Hematopoietic multipotent progenitor cell treated with erythropoietin and hydrocortisone succinate and interleukin-3 and kit ligand, for 6 days (in vitro differentiated cells): ENCODE data around the gene WNT10A.
A peak's percentile ranks its signal among the peaks of the same experiment; 100 is the strongest.

Experiments used
- DNase-seq: peaks from one replicate; pipeline ENCODE4 v3.0.0-alpha.2; 2015

The WNT10A gene

DNA sequence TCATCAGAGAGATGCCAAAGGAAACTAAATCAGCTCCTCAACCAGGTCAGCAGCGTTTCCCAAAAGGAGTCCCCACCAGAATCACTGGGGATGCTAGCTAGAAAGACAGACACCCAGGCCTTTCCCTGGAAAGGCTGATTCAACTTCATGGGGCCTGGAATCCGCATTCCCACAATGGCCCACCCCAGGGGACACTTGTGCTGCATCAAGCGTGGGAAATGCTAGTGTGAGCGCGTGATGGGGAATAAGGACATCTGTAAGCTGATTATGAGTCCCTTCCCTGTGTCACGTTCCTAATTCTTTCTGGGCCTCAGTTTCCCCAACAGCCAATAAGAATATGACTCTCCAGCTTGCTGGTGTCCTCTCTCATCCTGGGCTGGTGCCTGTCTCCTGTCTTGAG is 2.2 kb upstream of the WNT10A start:
- no peak for DNase-seq

GRCh38 chr2:218878926-218879761 is 1.5 kb upstream of the WNT10A start:
- DNase-seq: no peak

DNA sequence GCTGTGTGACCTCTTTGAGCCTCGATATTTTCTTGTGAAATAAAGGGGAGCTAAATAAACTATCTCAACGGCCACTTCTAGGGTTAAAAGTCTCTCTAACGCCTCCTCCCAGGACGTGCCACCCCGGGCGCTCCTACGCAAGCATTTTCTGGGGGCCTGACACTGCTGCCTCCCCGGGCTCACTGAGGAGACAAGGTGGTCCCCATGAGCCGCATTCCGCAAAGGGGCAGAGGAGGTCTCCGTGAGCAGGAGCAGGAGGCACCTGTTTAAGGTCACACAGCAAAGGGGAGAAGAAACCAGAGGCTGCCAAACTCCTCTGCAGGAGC is 913 bp upstream of the WNT10A start:
- no peak for DNase-seq

DNA sequence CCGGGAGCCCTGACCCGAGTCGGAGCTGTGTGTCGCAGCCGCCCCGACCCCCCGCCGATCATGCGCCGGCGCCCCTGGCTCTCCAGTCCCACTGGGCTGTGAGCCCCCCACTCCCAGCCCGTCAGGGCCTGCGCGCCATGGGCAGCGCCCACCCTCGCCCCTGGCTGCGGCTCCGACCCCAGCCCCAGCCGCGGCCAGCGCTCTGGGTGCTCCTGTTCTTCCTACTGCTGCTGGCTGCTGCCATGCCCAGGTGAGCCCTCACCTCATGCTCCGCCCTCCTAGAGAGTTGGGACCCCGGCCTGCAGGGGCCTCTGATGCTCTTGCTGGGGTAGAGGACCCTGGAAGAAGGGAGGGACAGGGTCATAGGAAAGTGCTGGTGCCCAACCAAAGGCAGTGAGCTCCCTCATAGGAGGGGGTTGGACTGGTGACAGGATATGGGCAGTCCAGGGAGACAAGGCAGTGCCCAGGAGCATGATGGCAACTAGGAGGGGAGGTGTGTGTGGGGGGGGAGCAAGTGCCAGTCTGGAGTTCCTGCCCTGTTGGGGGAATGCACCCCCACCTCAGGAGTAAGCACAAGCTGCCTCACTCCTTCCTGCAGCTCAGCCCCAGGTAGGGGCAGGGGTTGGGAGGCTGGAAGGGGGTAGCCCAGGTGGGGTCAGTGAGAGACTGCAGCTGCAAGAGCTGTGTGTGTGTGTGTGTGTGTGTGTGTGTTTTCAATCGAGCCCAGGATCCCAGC is 375 bp downstream of the WNT10A start:
- no peak for DNase-seq

- DNase-seq: no peak
Observed at GRCh38 chr2:218881744-218882460, 1.2 kb downstream of the WNT10A start.

- DNase-seq: no peak
Observed at GRCh38 chr2:218882461-218882816, 1.8 kb downstream of the WNT10A start.

DNA sequence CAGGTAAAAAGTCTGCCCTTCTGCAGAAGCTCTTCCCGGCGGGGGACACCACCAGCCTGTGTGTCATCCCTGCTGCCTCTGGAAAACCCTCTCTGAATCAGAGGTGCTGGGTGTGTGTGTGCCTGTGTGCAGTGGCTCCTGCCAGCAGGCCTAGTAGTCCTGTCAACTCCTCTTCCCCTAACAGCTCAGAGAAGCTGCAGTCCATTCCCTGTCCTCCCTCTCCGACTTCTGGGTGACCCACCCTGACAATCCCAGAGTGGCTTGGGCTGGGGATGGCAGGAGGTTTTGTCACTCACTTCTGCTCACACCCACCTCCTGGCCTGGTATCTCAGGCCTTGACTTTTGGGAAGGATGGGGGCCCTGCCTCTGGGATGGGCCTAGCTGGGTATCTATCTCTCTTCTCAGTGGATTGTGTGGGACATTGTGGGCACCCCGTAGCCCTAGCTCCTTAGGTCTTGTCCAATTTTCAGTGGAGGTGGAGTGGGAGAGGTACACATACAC is 2.3 kb downstream of the WNT10A start:
- DNase-seq: no peak

DNA sequence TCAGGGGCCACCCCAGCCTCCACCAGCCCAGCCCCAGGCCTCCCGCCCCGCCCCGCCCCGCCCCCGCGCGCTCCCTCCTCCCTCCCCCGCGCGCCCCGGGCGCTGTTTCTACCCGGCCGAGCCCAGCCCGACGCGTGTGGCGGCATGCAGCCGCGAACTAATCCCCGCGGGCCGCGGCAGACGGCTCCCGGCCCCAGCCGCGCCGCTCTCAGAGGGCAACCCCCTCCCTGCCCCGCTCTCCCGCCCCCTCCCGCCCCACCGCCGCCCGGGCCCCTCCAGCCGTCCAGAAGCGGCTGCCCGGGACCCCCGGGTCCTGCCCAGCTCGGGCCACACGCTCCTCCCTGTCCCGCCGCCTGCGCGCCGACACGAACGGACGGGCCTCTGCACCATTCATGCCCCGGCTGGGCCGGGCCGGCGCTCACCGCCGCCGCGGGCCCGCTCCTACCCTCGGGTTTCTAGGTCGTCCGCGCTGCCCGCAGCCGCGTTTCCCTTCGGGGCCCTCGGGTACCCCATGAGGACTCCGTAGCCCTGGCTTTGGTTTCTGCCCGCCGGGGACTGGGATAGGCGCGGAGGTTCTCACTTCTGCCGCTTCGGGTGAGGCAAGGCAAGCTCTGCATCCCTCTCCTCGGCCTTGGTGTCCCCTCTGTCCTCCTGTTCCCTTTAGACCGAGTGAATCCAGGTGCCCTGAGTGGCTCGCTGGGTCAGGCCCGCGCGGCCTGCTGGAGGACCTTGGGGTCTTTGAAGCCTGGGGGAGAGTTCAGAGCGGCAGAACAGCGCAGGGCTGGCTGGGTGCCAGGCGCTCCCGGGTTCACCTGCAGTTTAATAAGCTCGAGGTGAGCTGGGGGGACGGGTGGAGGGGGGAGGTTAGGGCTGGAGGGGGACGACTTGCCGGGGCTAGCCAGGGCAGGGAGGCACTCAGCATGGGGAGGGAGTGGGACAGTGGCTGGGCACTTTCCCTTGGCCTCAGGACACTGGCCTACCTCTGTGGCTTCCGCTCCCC is 3.1 kb downstream of the WNT10A start:
- no peak for DNase-seq

DNA sequence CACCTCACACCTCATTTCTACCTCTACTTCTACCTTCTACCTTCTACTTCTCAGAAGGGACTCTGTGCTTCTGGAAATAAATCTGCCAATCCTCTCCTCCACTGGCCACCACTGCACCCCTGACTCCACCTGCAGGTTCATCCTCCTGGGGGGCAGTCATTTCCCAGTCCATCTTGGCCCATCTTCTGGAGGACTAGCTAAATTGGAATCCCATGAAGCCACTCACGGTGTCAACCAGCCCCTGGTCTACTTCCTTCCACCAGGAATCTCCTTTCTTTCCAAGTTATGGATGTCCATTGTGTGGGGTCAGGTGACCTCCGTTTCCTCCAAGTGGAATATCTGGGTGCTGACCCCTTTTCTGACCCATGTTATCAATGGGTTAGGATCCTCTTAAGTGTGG is 3.9 kb downstream of the WNT10A start:
- DNase-seq: no peak

DNA sequence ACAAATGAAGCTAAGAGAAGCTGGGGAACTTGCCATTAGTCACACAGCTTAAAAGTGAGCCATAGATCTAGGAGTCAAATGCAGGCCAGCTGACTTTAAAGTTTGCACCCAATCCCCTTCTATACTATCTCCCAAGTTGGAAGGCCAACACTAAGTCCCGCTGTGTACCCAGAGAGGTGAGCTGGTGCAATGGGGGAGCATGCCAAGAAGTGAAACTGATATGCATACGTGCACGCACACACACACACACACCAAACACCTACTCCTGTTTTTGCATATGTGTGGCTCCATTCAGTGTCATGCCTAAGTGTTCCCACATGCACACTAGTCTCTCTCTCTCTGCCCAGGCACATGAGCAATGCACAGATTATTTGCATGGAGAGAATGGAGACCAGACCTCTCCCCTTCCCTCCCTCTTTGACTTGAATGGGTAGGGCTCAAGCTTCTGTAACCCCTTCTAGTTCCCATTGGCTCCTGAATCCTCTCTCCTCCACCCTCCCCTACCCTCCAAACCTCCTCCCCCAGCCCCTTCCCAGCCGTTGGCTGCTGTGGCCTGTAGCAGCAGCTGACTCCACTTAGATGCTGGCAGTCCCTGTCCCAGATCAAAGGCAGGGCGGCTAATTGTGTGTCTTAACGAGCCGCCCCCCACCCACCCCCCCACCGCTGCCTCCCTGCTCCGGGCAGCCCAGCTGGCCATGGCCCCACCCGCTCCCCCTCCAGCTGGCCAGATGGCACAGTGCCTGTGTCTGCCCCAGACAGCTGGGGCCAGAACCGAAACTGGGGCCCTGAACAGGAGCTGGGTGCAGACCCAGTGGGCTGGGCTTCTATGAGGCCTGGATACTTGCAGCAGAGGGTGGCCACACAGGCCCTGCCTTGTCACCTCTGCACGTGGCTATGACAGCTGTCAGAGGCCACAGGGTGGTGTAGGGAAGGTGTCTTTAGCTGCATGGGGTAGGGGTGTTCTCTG is 5.6 kb downstream of the WNT10A start:
- no peak for DNase-seq

GRCh38 chr2:218887079-218887478 is 6.4 kb downstream of the WNT10A start:
- DNase-seq: no peak

GRCh38 chr2:218888341-218888740 is 7.7 kb downstream of the WNT10A start:
- no peak for DNase-seq

DNA sequence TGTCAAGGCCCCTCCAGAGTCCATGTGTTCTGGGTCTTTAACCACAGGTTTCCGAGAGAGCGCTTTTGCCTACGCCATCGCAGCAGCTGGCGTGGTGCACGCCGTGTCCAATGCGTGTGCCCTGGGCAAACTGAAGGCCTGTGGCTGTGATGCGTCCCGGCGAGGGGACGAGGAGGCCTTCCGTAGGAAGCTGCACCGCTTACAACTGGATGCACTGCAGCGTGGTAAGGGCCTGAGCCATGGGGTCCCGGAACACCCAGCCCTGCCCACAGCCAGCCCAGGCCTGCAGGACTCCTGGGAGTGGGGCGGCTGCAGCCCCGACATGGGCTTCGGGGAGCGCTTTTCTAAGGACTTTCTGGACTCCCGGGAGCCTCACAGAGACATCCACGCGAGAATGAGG is 9.3 kb downstream of the WNT10A start:
- DNase-seq: no peak

DNA sequence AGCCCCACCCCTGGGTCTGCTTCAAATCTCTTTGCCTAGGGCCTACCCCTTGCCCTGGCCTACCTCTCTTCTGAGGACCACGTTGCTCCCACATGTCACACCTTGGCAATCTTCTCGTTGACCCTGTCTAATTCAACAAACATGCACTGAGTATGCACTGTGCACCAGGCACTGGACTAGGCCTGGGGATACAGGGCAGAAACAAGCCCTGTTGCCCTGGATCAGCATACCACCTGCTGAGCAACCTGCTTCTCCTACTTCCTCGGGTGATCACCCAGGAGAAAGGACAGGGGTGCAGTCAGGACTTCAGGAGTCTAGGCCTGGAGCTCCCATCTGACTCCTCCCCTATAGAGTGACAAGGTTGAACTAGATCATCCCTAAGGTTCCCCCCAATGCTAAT is 9.7 kb downstream of the WNT10A start:
- DNase-seq: no peak

DNA sequence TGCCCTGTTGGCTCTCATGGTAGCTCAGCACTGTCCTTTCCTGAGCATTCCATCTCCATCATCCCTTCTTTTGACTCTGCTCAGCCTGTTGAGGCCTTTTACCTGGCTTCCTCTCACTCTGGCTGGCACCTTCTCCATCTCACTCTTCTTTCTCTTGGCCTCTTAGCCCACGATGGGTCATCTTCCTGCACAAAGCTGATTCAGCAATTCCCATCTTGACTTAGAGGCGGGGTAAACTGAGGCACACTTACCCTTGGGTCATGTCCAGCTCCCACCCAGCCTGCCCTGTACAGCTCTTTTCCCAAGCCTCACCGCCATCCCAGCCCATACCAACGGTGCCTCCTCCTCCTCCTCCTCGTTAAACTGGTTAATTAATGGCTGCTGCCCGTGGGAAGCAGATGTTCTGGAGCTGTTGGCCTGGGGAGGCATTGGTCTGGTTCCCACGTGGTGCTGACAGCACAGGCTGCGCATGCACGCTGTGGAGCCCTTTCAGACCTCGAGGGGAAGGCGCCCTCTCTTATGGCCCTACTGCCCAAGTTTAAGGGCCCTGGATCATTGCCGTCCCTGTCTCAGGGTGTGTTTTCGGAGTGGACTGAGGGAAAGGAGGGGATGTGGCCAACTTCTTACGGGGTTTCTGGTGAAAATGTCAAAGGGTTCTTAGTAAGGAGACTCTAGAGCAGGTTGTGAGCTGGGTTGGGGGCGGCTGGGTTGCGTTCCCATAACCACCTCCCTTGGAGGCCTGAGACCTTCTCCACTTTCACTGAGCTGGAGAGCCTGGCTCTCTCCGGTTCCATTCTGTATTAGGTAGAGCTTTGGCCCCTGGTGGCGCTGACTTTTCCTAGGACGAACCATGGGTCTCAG is 10.9 kb downstream of the WNT10A start:
- DNase-seq: no peak

GRCh38 chr2:218892693-218893348 is 12.2 kb downstream of the WNT10A start:
- DNase-seq: peak; percentile 78

DNA sequence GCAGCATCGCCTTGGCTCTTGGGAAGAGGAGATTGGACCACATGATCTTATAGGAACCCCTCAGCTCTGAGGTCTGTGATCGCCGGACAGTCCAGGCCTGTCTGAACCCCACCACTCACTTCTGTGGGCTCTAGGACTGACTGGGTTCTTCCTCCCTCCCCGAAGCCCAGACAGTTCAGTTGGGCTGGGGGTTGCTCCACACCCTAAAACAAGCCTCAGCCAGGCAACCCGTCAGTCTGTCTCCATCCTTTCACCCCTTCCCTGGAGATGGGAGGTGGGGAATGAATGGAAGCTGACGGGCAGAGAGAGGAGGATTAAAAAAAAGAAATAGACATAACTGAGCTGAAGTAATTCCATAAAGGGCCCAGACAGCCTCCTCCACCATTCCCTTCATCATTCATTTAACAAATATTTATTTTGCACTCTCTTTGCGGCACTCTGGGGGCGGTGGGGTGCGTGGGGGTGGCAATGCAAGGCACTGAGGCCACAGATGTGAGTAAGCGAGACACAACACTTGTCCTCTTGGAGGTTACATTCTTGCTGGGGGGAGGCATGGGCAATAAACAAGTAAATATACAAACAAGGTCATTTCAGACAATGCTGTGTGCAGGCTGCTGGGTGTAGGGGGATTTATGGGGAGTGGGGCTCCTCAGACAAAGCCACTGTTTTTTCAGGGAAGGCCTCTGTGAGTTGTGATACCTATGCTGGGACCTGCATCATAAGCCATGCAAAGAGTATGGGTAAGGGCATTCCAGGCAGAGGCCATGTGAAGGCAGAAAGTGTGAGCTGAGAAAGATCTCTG is 12.9 kb downstream of the WNT10A start:
- no peak for DNase-seq

- no peak for DNase-seq
Observed at GRCh38 chr2:218894151-218894879, 13.7 kb downstream of the WNT10A start.
